ENCODE measurements around the gene MS4A2.
"Not testable (repeated sequence)": the region's sequence is repeated elsewhere in the genome, so short reads cannot be mapped to it uniquely, and the experiment has no call there.

Gene MS4A2

GRCh38 chr11:60125956-60126585 is 37.6 kb downstream of the MS4A2 start:
- no peak overlapping the region for H2AFZ ChIP-seq (ENCODE audit: low read length)
- H3K27ac ChIP-seq (ENCODE audit: low read length), result no peak overlapping the region
- no peaks in the 10 kb centered on the region for H3K27me3 ChIP-seq (replicated peaks; ENCODE audit: insufficient read depth, low read length)
- no peaks in the 10 kb centered on the region for H3F3A ChIP-seq (ENCODE audit: insufficient read depth, low read length)
- no peak overlapping the region for H3K4me2 ChIP-seq (ENCODE audit: low read depth, low read length)
- no peaks in the 10 kb centered on the region for H4K20me1 ChIP-seq (ENCODE audit: insufficient read depth, low read length)
- no peak overlapping the region for H3K9ac ChIP-seq (ENCODE audit: low read length)
- TF ChIP-seq EZH2 (optimal IDR thresholded peaks at IDR 0.05; ENCODE audit: low read depth, low read length) (no peak), EZH2phosphoT487 (IDR thresholded peaks at IDR 0.05; ENCODE audit: low read length) (no peak)
- TF ChIP-seq, protein P1, sequence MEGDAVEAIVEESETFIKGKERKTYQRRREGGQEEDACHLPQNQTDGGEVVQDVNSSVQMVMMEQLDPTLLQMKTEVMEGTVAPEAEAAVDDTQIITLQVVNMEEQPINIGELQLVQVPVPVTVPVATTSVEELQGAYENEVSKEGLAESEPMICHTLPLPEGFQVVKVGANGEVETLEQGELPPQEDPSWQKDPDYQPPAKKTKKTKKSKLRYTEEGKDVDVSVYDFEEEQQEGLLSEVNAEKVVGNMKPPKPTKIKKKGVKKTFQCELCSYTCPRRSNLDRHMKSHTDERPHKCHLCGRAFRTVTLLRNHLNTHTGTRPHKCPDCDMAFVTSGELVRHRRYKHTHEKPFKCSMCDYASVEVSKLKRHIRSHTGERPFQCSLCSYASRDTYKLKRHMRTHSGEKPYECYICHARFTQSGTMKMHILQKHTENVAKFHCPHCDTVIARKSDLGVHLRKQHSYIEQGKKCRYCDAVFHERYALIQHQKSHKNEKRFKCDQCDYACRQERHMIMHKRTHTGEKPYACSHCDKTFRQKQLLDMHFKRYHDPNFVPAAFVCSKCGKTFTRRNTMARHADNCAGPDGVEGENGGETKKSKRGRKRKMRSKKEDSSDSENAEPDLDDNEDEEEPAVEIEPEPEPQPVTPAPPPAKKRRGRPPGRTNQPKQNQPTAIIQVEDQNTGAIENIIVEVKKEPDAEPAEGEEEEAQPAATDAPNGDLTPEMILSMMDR (IDR thresholded peaks at IDR 0.05; ENCODE audit: low read length), result no peak
- H3K79me2 ChIP-seq (ENCODE audit: low read length), result no peaks in the 10 kb centered on the region
- H3K4me1 ChIP-seq (ENCODE audit: low read length), result no peaks in the 10 kb centered on the region
- DNase-seq, result no peak
- no peaks in the 10 kb centered on the region for H3K9me3 ChIP-seq (replicated peaks; ENCODE audit: insufficient read depth, low read length)
- H3K9me2 ChIP-seq (replicated peaks; ENCODE audit: insufficient read depth, low read length), result no peaks in the 10 kb centered on the region
- H3K36me3 ChIP-seq (replicated peaks; ENCODE audit: insufficient read depth, low read length), result no peaks in the 10 kb centered on the region
- no peak overlapping the region for H3K4me3 ChIP-seq (ENCODE audit: low read length)

DNA sequence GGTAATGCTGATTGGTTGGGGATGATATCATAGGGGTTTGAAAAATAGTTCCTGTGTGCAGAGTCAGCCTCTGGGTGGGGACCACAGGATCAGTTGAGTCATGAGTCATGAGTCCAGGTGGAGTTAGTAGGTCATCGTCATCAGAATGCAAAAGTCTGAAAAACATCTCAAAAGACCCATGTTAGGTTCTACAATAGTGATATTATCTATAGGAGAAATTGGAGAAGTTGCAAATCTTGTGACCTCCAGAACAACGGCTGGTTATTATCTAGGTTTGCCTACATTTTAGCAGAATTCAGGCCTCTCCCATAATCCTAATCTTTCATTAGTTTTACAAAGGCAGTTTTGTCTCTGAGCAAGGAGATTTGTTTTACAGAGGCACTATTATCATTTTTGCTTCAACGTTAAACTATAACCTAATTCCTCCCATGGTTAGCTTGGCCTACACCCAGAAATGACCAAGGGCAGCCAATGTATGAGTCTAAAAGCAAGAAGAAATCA is 38.9 kb downstream of the MS4A2 start:
- H3K36me3 ChIP-seq (replicated peaks; ENCODE audit: insufficient read depth, low read length), result no peaks in the 10 kb centered on the region
- no peaks in the 10 kb centered on the region for H3K27me3 ChIP-seq (replicated peaks; ENCODE audit: insufficient read depth, low read length)
- no peak overlapping the region for H3K9ac ChIP-seq (ENCODE audit: low read length)
- TF ChIP-seq, protein P1 (IDR thresholded peaks at IDR 0.05; ENCODE audit: low read length), result no peak
- TF ChIP-seq EZH2 (optimal IDR thresholded peaks at IDR 0.05; ENCODE audit: low read depth, low read length) (no peak), EZH2phosphoT487 (IDR thresholded peaks at IDR 0.05; ENCODE audit: low read length) (no peak)
- no peak for DNase-seq
- no peaks in the 10 kb centered on the region for H4K20me1 ChIP-seq (ENCODE audit: insufficient read depth, low read length)
- H2AFZ ChIP-seq (ENCODE audit: low read length), result no peak overlapping the region
- H3K9me2 ChIP-seq (replicated peaks; ENCODE audit: insufficient read depth, low read length), result no peaks in the 10 kb centered on the region
- H3K4me1 ChIP-seq (ENCODE audit: low read length), result no peaks in the 10 kb centered on the region
- H3K9me3 ChIP-seq (replicated peaks; ENCODE audit: insufficient read depth, low read length), result no peaks in the 10 kb centered on the region
- no peaks in the 10 kb centered on the region for H3F3A ChIP-seq (ENCODE audit: insufficient read depth, low read length)
- H3K79me2 ChIP-seq (ENCODE audit: low read length), result no peaks in the 10 kb centered on the region
- no peak overlapping the region for H3K27ac ChIP-seq (ENCODE audit: low read length)
- H3K4me2 ChIP-seq (ENCODE audit: low read depth, low read length), result no peak overlapping the region
- no peak overlapping the region for H3K4me3 ChIP-seq (ENCODE audit: low read length)

DNA sequence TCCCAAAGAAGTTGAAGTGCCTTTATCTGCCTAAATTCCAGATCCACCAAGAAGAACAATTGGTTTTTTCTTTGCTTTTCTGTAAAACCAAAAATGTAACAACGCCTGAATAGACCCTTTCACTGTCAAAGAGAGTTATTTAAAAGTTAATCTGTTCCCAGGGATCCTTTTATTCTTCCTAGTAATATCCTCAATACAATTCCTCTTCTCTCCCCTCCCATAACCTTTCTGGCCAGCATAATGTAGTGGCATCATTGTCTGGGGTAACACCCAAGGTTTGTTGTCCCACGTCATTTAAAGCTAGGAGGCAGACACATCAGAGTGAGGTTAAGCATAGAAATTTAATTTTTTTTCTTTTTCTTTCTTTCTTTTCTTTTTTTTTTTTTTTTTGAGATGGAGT is 39.9 kb downstream of the MS4A2 start:
- no peaks in the 10 kb centered on the region for H3K9me2 ChIP-seq (replicated peaks; ENCODE audit: insufficient read depth, low read length)
- no peak overlapping the region for H3K9ac ChIP-seq (ENCODE audit: low read length)
- H3K79me2 ChIP-seq (ENCODE audit: low read length), result no peaks in the 10 kb centered on the region
- no peaks in the 10 kb centered on the region for H3F3A ChIP-seq (ENCODE audit: insufficient read depth, low read length)
- no peak overlapping the region for H3K4me3 ChIP-seq (ENCODE audit: low read length)
- H3K4me2 ChIP-seq (ENCODE audit: low read depth, low read length), result no peak overlapping the region
- no peaks in the 10 kb centered on the region for H3K36me3 ChIP-seq (replicated peaks; ENCODE audit: insufficient read depth, low read length)
- TF ChIP-seq EZH2 (optimal IDR thresholded peaks at IDR 0.05; ENCODE audit: low read depth, low read length) (no peak), EZH2phosphoT487 (IDR thresholded peaks at IDR 0.05; ENCODE audit: low read length) (no peak)
- TF ChIP-seq, protein P1 (IDR thresholded peaks at IDR 0.05; ENCODE audit: low read length), result no peak
- H3K27me3 ChIP-seq (replicated peaks; ENCODE audit: insufficient read depth, low read length), result no peaks in the 10 kb centered on the region
- H3K27ac ChIP-seq (ENCODE audit: low read length), result no peak overlapping the region
- no peaks in the 10 kb centered on the region for H3K4me1 ChIP-seq (ENCODE audit: low read length)
- H2AFZ ChIP-seq (ENCODE audit: low read length), result no peak overlapping the region
- H3K9me3 ChIP-seq (replicated peaks; ENCODE audit: insufficient read depth, low read length), result no peaks in the 10 kb centered on the region
- no peak for DNase-seq
- no peaks in the 10 kb centered on the region for H4K20me1 ChIP-seq (ENCODE audit: insufficient read depth, low read length)

- H3K27me3 ChIP-seq (replicated peaks; ENCODE audit: insufficient read depth, low read length); DNase-seq; H3K79me2 ChIP-seq (ENCODE audit: low read length); H3K4me3 ChIP-seq (ENCODE audit: low read length); H3K9me3 ChIP-seq (replicated peaks; ENCODE audit: insufficient read depth, low read length); H3F3A ChIP-seq (ENCODE audit: insufficient read depth, low read length); H3K9ac ChIP-seq (ENCODE audit: low read length); H3K4me2 ChIP-seq (ENCODE audit: low read depth, low read length); H2AFZ ChIP-seq (ENCODE audit: low read length); H3K4me1 ChIP-seq (ENCODE audit: low read length); H4K20me1 ChIP-seq (ENCODE audit: insufficient read depth, low read length); H3K27ac ChIP-seq (ENCODE audit: low read length); H3K9me2 ChIP-seq (replicated peaks; ENCODE audit: insufficient read depth, low read length); H3K36me3 ChIP-seq (replicated peaks; ENCODE audit: insufficient read depth, low read length): not testable (repeated sequence)
Measured at GRCh38 chr11:60128866-60129265, 40.4 kb downstream of the MS4A2 start.
